K562 (cell line): ENCODE data around the gene ARHGAP24. TPM values are rescaled to one million over a fixed set of nuclear protein-coding genes. Genes with fewer than 3 reads are reported as not detected.
A peak's percentile ranks its signal among the peaks of the same experiment; 100 is the strongest.

Experiments used
- BCOR ChIP-seq: fragments of 450-650 bp; IDR thresholded peaks from 2 replicates; pipeline ENCODE4 v1.6.1; 2016
- BRF1 ChIP-seq: IDR thresholded peaks from 3 replicates; pipeline ENCODE4 v1.6.1; 2011; ENCODE audit warnings: borderline replicate concordance, mild to moderate bottlenecking; ENCODE audit not compliant: insufficient read length; ENCODE audit errors: extremely low read depth
- CBX5 ChIP-seq: IDR thresholded peaks from 2 replicates; pipeline ENCODE4 v1.6.1; 2014; ENCODE audit warnings: low read depth, borderline replicate concordance
- CREB1 ChIP-seq, 2 experiments: sonication (generic) in 1 of 2; formaldehyde crosslinking in 1 of 2; IDR thresholded peaks; 2 replicates each; pipeline versions ENCODE4 v1.6.1 to v1.8.0; 2012 to 2022; ENCODE audit warnings: inconsistent platforms in 1 of 2, mild to moderate bottlenecking in 1 of 2, missing genetic modification reagents in 1 of 2, moderate library complexity in 1 of 2
- DPF2 ChIP-seq: fragments of 450-650 bp; IDR thresholded peaks from 2 replicates; pipeline ENCODE4 v1.6.1; 2016
- EGR1 ChIP-seq: fragments of 450-650 bp; conservative IDR thresholded peaks from 2 replicates; pipeline ENCODE4 v1.6.1; 2017; ENCODE audit warnings: mild to moderate bottlenecking
- FOXP4 ChIP-seq: sonication (generic); formaldehyde crosslinking; IDR thresholded peaks from 2 replicates; pipeline ENCODE4 v1.8.0; 2022; ENCODE audit warnings: mild to moderate bottlenecking, missing genetic modification reagents, borderline replicate concordance
- HDAC2 ChIP-seq: fragments of 450-650 bp; IDR thresholded peaks from 2 replicates; pipeline ENCODE4 v1.6.1; 2016; ENCODE audit warnings: mild to moderate bottlenecking
- KHSRP ChIP-seq: fragments of 450-650 bp; IDR thresholded peaks from 2 replicates; pipeline ENCODE4 v1.6.1; 2017
- MXI1 ChIP-seq: IDR thresholded peaks from 2 replicates; pipeline ENCODE4 v1.6.1; 2011; ENCODE audit warnings: low read depth, mild to moderate bottlenecking, improper control_type of control experiment, low read length
- MYBL2 ChIP-seq, 2 experiments: fragments of 450-650 bp in 1 of 2; sonication (generic) in 1 of 2; formaldehyde crosslinking in 1 of 2; IDR thresholded peaks; 2 replicates each; pipeline versions ENCODE4 v1.6.1 to v1.8.1; 2017 to 2022; ENCODE audit warnings: borderline replicate concordance in 1 of 2, inconsistent platforms in 1 of 2, low read depth in 1 of 2, mild to moderate bottlenecking in 1 of 2, missing genetic modification reagents in 1 of 2, moderate library complexity in 1 of 2
- PML ChIP-seq: IDR thresholded peaks from 2 replicates; pipeline ENCODE4 v1.6.1; 2012; ENCODE audit warnings: low read length, inconsistent platforms
- PTTG1 ChIP-seq: fragments of 450-650 bp; IDR thresholded peaks from 2 replicates; pipeline ENCODE4 v1.6.1; 2016; ENCODE audit warnings: low read depth, mild to moderate bottlenecking, missing genetic modification characterization, missing compliant biosample characterization
- SMAD3 ChIP-seq: fragments of 450-650 bp; formaldehyde crosslinking; conservative IDR thresholded peaks from 2 replicates; pipeline ENCODE4 v1.4.0; 2020; ENCODE audit warnings: mild to moderate bottlenecking
- SNIP1 ChIP-seq: fragments of 450-650 bp; IDR thresholded peaks from 2 replicates; pipeline ENCODE4 v1.7.1; 2017; ENCODE audit warnings: low read depth, mild to moderate bottlenecking
- TOE1 ChIP-seq, 2 experiments: fragments of 450-650 bp in 1 of 2; sonication (generic) in 1 of 2; formaldehyde crosslinking in 1 of 2; IDR thresholded peaks; 2 replicates each; pipeline versions ENCODE4 v1.7.1 to v1.8.0; 2016 to 2022; ENCODE audit warnings: borderline replicate concordance in 2 of 2, mild to moderate bottlenecking in 2 of 2, antibody characterized with exemption in 1 of 2, inconsistent platforms in 1 of 2, low read depth in 1 of 2, missing genetic modification reagents in 1 of 2, moderate library complexity in 1 of 2
- YY1 ChIP-seq, 3 experiments: IDR thresholded peaks; 2 replicates each; pipeline ENCODE4 v1.6.1; 2011; ENCODE audit warnings: low read length in 2 of 3, mild to moderate bottlenecking in 2 of 3, moderate library complexity in 2 of 3, borderline replicate concordance in 1 of 3, control low read depth in 1 of 3, low read depth in 1 of 3; ENCODE audit not compliant: insufficient read depth in 3 of 3, insufficient replicate concordance in 2 of 3, control insufficient read depth in 1 of 3, insufficient read length in 1 of 3; ENCODE audit errors: extremely low read depth in 1 of 3
- ZBED1 ChIP-seq: IDR thresholded peaks from 2 replicates; pipeline ENCODE4 v1.6.1; 2014
- ZNF175 ChIP-seq: fragments of 200-800 bp; sonication (Bioruptor generic); IDR thresholded peaks from 2 replicates; pipeline ENCODE4 v1.6.1; 2016; ENCODE audit warnings: low read depth, mild to moderate bottlenecking, missing genetic modification characterization, missing compliant biosample characterization
- ZNF184 ChIP-seq: sonication (generic); formaldehyde crosslinking; IDR thresholded peaks from 2 replicates; pipeline ENCODE4 v1.5.0; 2020; ENCODE audit warnings: missing genetic modification reagents
- ZNF592 ChIP-seq: fragments of 450-650 bp; IDR thresholded peaks from 2 replicates; pipeline ENCODE4 v1.6.1; 2017; ENCODE audit warnings: antibody characterized with exemption, mild to moderate bottlenecking
- polyA plus RNA-seq, 8 experiments: library from polyadenylated mRNA; depleted of rRNA in 4 of 8; stranded (reverse) in 5 of 8; unstranded in 3 of 8; fragments of >200 nt; fragmentation: Nextera tagmentation in 2 of 8; fragmentation: Illumina TruSeq in 1 of 8; extraction: Ambion mirVana in 2 of 8; extraction: Trizol in 1 of 8; gene quantifications; 2 replicates each; pipeline versions ENCODE4 v1.2.1 to v1.2.3, GENCODE V29; 2011 to 2014; ENCODE audit warnings: inconsistent platforms in 1 of 8, missing spikeins in 1 of 8
- total RNA-seq, 7 experiments: library from RNA; depleted of rRNA in 6 of 7; stranded (reverse); fragments of >200 nt in 6 of 7; fragmentation: Illumina TruSeq in 2 of 7; extraction: Trizol in 2 of 7; gene quantifications; 2 replicates each; pipeline versions ENCODE4 v1.2.1 to v1.2.3, GENCODE V29; 2011 to 2021; ENCODE audit warnings: low replicate concordance in 1 of 7

Gene ARHGAP24
- total and polyA plus RNA-seq, 9 of the 15 experiments (the other 6 are each of a cell fraction or from before 2014, with no cell fraction given): 8.0 to 22.6 (median 14.0) TPM

- TF ChIP-seq ZNF592 (0 out of 2 replicates have a peak, but pooled peaks have one; percentile 21), ZNF184 (no peak), EGR1 (peak; percentile 53), CREB1 (IDR thresholded peaks at IDR 0.05) (no peak), CREB1 (CRISPR knock-in tag; IDR thresholded peaks at IDR 0.05) (no peak), MXI1 (no peak), PTTG1 (tag) (no peak), MYBL2 (IDR thresholded peaks at IDR 0.05; ENCODE audit: low read depth) (peak; percentile 59), MYBL2 (CRISPR knock-in tag; IDR thresholded peaks at IDR 0.05; ENCODE audit: borderline replicate concordance) (no peak), TOE1 (IDR thresholded peaks at IDR 0.05; ENCODE audit: borderline replicate concordance) (no peak), TOE1 (CRISPR knock-in tag; IDR thresholded peaks at IDR 0.05; ENCODE audit: borderline replicate concordance, low read depth) (no peak), ZBED1 (no peak), FOXP4 (CRISPR knock-in tag) (no peak), HDAC2 (peak; percentile 63), YY1 (IDR thresholded peaks at IDR 0.05; ENCODE audit: borderline replicate concordance in 1 of 3, control insufficient read depth in 1 of 3, extremely low read depth in 1 of 3, insufficient read depth in 3 of 3, insufficient read length in 1 of 3, insufficient replicate concordance in 2 of 3, low read depth in 1 of 3, low read length in 2 of 3) (peak in 1 of 3 experiments; percentile 68), DPF2 (peak; percentile 67), SNIP1 (no peak), PML (0 out of 2 replicates have a peak, but pooled peaks have one; percentile 41), BRF1 (no peak), CBX5 (no peak), BCOR (no peak), SMAD3 (no peak), KHSRP (no peak), ZNF175 (CRISPR knock-in tag) (no peak)
Measured at GRCh38 chr4:85725721-85726170, 250.8 kb downstream of the ARHGAP24 start (continued).
